SU-DHL-6 (cell line): ENCODE data around the gene BRSK1.

Experiments used
- CTCF ChIP-seq: fragments of 200-600 bp; sonication (generic); IDR thresholded peaks from one replicate; pipeline ENCODE4 v1.5.1; 2017; ENCODE audit warnings: antibody characterized with exemption, mild to moderate bottlenecking, low read length, moderate library complexity; ENCODE audit not compliant: insufficient read depth, poor library complexity, severe bottlenecking
- EZH2phosphoT487 ChIP-seq: fragments of 200-600 bp; sonication (generic), shearing (Covaris generic); conservative IDR thresholded peaks from 2 replicates; pipeline ENCODE4 v1.6.1; 2018; ENCODE audit warnings: mild to moderate bottlenecking, antibody characterized with exemption, low read length, moderate library complexity, mixed read lengths

DNA sequence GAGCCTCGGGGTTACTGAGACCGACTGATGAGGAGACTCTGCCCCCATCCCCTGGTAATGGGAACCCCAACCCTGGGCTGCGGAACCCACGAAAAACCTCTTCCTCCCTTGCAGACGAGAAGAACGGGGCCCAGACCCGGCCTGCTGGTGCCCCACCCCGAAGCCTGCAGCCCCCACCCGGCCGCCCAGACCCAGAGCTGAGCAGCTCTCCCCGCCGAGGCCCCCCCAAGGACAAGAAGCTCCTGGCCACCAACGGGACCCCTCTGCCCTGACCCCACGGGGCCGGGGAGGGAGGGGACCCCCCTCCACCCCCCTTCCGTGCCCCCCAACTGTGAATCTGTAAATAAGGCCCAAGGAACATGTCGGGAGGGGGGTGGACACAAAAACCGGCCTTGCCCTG, 28.0 kb downstream of the BRSK1 start:
- TF ChIP-seq CTCF = no peak
- no peak for TF ChIP-seq EZH2phosphoT487
